Activated CD4-positive, alpha-beta T cell treated with anti-CD3 and anti-CD28 coated beads, Interleukin-2, amount 10 ng/mL, durations not matched to agents 24 days and 14 days (primary cell): ENCODE results near the gene SURF4. TPM values are rescaled to one million over a fixed set of nuclear protein-coding genes. Genes with fewer than 3 reads are reported as not detected.

Experiments used
- DNase-seq: peaks from one replicate; pipeline ENCODE4 v3.0.0; 2022
- H3K27ac Mint-ChIP-seq: one replicate; pipeline ENCODE4 v1.8.0; 2022; ENCODE audit warnings: mild to moderate bottlenecking, mixed read lengths
- H3K27me3 Mint-ChIP-seq: one replicate; pipeline ENCODE4 v1.8.0; 2022; ENCODE audit warnings: mixed read lengths
- H3K36me3 Mint-ChIP-seq: one replicate; pipeline ENCODE4 v1.8.0; 2022; ENCODE audit warnings: low read depth, mild to moderate bottlenecking, mixed read lengths
- H3K4me1 Mint-ChIP-seq: one replicate; pipeline ENCODE4 v1.8.0; 2021; ENCODE audit warnings: mixed read lengths
- H3K4me3 Mint-ChIP-seq: one replicate; pipeline ENCODE4 v1.8.0; 2022; ENCODE audit warnings: mild to moderate bottlenecking, moderate library complexity, mixed read lengths
- H3K9me3 Mint-ChIP-seq: one replicate; pipeline ENCODE4 v1.8.0; 2021; ENCODE audit warnings: mixed read lengths
- intact Hi-C: fragments of 100-400 bp; cut with micrococcal nuclease; formaldehyde crosslinking; loops from one replicate; pipeline ENCODE4 v1.15.1; 2023
- total RNA-seq: library from RNA; stranded (reverse); gene quantifications from 2 replicates; pipeline ENCODE4 v1.2.3, GENCODE V29; 2022

The SURF4 gene
- total RNA-seq, 1 donor from 2014 or later, result 235 TPM

- Mint-ChIP-seq H3K4me3 (no peak overlapping the region), H3K4me1 (peaks cover 35% of the 10 kb centered on the region), H3K36me3 (peaks cover 68% of the 10 kb centered on the region), H3K27me3 (no peaks in the 10 kb centered on the region), H3K9me3 (no peaks in the 10 kb centered on the region), H3K27ac (peak overlapping the region; percentile 76)
- intact Hi-C loops, result no loop called here
- DNase-seq, result no peak
Measured at GRCh38 chr9:133361507-133362092, 14.3 kb downstream of the SURF4 start.

GRCh38 chr9:133360400-133361393, 15.2 kb downstream of the SURF4 start:
- Mint-ChIP-seq H3K27me3 (no peaks in the 10 kb centered on the region), H3K36me3 (peaks cover 62% of the 10 kb centered on the region), H3K4me3 (no peak overlapping the region), H3K9me3 (no peaks in the 10 kb centered on the region), H3K27ac (peak overlapping the region; percentile 76), H3K4me1 (peaks cover 35% of the 10 kb centered on the region)
- DNase-seq, result no peak
- intact Hi-C loops, result no loop called here

GRCh38 chr9:133359399-133360175, 16.3 kb downstream of the SURF4 start:
- H3K27ac Mint-ChIP-seq, result no peak overlapping the region
- no peaks in the 10 kb centered on the region for H3K9me3 Mint-ChIP-seq
- no peak for DNase-seq
- intact Hi-C loops, result loop anchor here (5.0 to 10.0 kb wide), 2 partner anchors 58 to 335 kb away; partner anchors contain the start of gene REXO4
- no peak overlapping the region for H3K4me3 Mint-ChIP-seq
- H3K4me1 Mint-ChIP-seq, result peaks cover 41% of the 10 kb centered on the region
- H3K36me3 Mint-ChIP-seq, result peaks cover 55% of the 10 kb centered on the region
- H3K27me3 Mint-ChIP-seq, result no peaks in the 10 kb centered on the region

GRCh38 chr9:133357656-133358055, 18.2 kb downstream of the SURF4 start:
- Mint-ChIP-seq H3K9me3 (no peaks in the 10 kb centered on the region), H3K27ac (no peak overlapping the region), H3K36me3 (peaks cover 45% of the 10 kb centered on the region), H3K4me1 (peaks cover 46% of the 10 kb centered on the region), H3K27me3 (no peaks in the 10 kb centered on the region), H3K4me3 (peak overlapping the region; percentile 88)
- no peak for DNase-seq
- intact Hi-C loops, result loop anchor here (5.0 to 10.0 kb wide), 2 partner anchors 60 to 333 kb away; partner anchors contain the start of gene REXO4

GRCh38 chr9:133356391-133357091, 19.3 kb downstream of the SURF4 start, which contains the start of the genes SURF1 and SURF2:
TSS of gene SURF1 (minus strand) at chr9:133356487. CDS start at chr9:133356453, 34 bp downstream.
TSS of gene SURF2 (plus strand) at chr9:133356550. CDS start at chr9:133356593, 43 bp downstream.
- H3K36me3 Mint-ChIP-seq, result peaks cover 48% of the 10 kb centered on the region
- DNase-seq, result peak; percentile 97
- peaks cover 42% of the 10 kb centered on the region for H3K4me1 Mint-ChIP-seq
- intact Hi-C loops, result loop anchor here (1.0 to 10.0 kb wide), 4 partner anchors 8 to 332 kb away; partner anchors contain the start of genes MED22, REXO4 and RPL7A
- peak within 1 kb of the TSS; percentile 92 for H3K4me3 Mint-ChIP-seq
- H3K27ac Mint-ChIP-seq, result peak within 1 kb of the TSS; percentile 84
- H3K9me3 Mint-ChIP-seq, result no peaks in the 10 kb centered on the region
- no peaks in the 10 kb centered on the region for H3K27me3 Mint-ChIP-seq

- H3K4me1 Mint-ChIP-seq, result peaks cover 36% of the 10 kb centered on the region
- H3K9me3 Mint-ChIP-seq, result no peaks in the 10 kb centered on the region
- H3K27me3 Mint-ChIP-seq, result no peaks in the 10 kb centered on the region
- H3K36me3 Mint-ChIP-seq, result peaks cover 48% of the 10 kb centered on the region
- peak overlapping the region; percentile 82 for H3K27ac Mint-ChIP-seq
- H3K4me3 Mint-ChIP-seq, result peak overlapping the region; percentile 92
- intact Hi-C loops, result loop anchor here (1.0 to 10.0 kb wide), 4 partner anchors 8 to 331 kb away; partner anchors contain the start of genes MED22, REXO4 and RPL7A
- DNase-seq, result peak; percentile 73
Measured at GRCh38 chr9:133355881-133356357, 19.9 kb downstream of the SURF4 start.

GRCh38 chr9:133354766-133355165, 21.1 kb downstream of the SURF4 start:
- no peaks in the 10 kb centered on the region for H3K27me3 Mint-ChIP-seq
- H3K36me3 Mint-ChIP-seq, result peaks cover 51% of the 10 kb centered on the region
- H3K27ac Mint-ChIP-seq, result peak overlapping the region; percentile 24
- H3K4me3 Mint-ChIP-seq, result peak overlapping the region; percentile 92
- H3K9me3 Mint-ChIP-seq, result no peaks in the 10 kb centered on the region
- H3K4me1 Mint-ChIP-seq, result peaks cover 36% of the 10 kb centered on the region
- no peak for DNase-seq
- intact Hi-C loops, result loop anchor here (5.0 to 10.0 kb wide), 2 partner anchors 63 to 330 kb away; partner anchors contain the start of gene REXO4

GRCh38 chr9:133353548-133353947, 22.3 kb downstream of the SURF4 start:
- H3K27me3 Mint-ChIP-seq, result no peaks in the 10 kb centered on the region
- no peak overlapping the region for H3K4me3 Mint-ChIP-seq
- DNase-seq, result no peak
- peak overlapping the region; percentile 39 for H3K27ac Mint-ChIP-seq
- H3K4me1 Mint-ChIP-seq, result peaks cover 43% of the 10 kb centered on the region
- intact Hi-C loops, result loop anchor here (10.0 kb wide), 1 partner anchor 329 kb away; no protein-coding TSS in a partner anchor
- peaks cover 58% of the 10 kb centered on the region for H3K36me3 Mint-ChIP-seq
- H3K9me3 Mint-ChIP-seq, result no peaks in the 10 kb centered on the region

GRCh38 chr9:133352635-133353340, 23.1 kb downstream of the SURF4 start:
- H3K4me1 Mint-ChIP-seq, result peaks cover 39% of the 10 kb centered on the region
- H3K36me3 Mint-ChIP-seq, result peaks cover 60% of the 10 kb centered on the region
- H3K4me3 Mint-ChIP-seq, result no peak overlapping the region
- peak overlapping the region; percentile 48 for H3K27ac Mint-ChIP-seq
- intact Hi-C loops, result loop anchor here (10.0 kb wide), 1 partner anchor 328 kb away; no protein-coding TSS in a partner anchor
- DNase-seq, result no peak
- no peaks in the 10 kb centered on the region for H3K9me3 Mint-ChIP-seq
- H3K27me3 Mint-ChIP-seq, result peaks cover 2% of the 10 kb centered on the region

GRCh38 chr9:133351908-133352634, 23.8 kb downstream of the SURF4 start:
- Mint-ChIP-seq H3K36me3 (peaks cover 59% of the 10 kb centered on the region), H3K27me3 (peaks cover 2% of the 10 kb centered on the region), H3K9me3 (no peaks in the 10 kb centered on the region), H3K27ac (no peak overlapping the region), H3K4me1 (peaks cover 37% of the 10 kb centered on the region), H3K4me3 (no peak overlapping the region)
- intact Hi-C loops, result loop anchor here (10.0 kb wide), 1 partner anchor 327 kb away; no protein-coding TSS in a partner anchor
- DNase-seq, result peak; percentile 76

- intact Hi-C loops, result loop anchor here (10.0 kb wide), 1 partner anchor 327 kb away; no protein-coding TSS in a partner anchor
- H3K27ac Mint-ChIP-seq, result no peak overlapping the region
- no peak for DNase-seq
- H3K9me3 Mint-ChIP-seq, result no peaks in the 10 kb centered on the region
- no peak overlapping the region for H3K4me3 Mint-ChIP-seq
- peaks cover 43% of the 10 kb centered on the region for H3K4me1 Mint-ChIP-seq
- H3K27me3 Mint-ChIP-seq, result peaks cover 2% of the 10 kb centered on the region
- H3K36me3 Mint-ChIP-seq, result peaks cover 65% of the 10 kb centered on the region
Measured at GRCh38 chr9:133351526-133351907, 24.3 kb downstream of the SURF4 start.
